H54 (cell line): Measurements from ENCODE around the gene NTRK2.
A peak's percentile ranks its signal among the peaks of the same experiment; 100 is the strongest.

Source experiments
- DNase-seq: peaks from one replicate; pipeline ENCODE4 v3.0.0; 2011; ENCODE audit warnings: low spot score, mixed read lengths; ENCODE audit not compliant: insufficient read length
- FAIRE-seq: peaks from 3 replicates; lab custom pipeline; 2011; peaks lifted over from hg19 to GRCh38; lab: Jason Lieb, UNC
- POLR2A ChIP-seq: IDR thresholded peaks from 2 replicates; pipeline ENCODE4 v1.6.1; 2011; ENCODE audit warnings: low read depth, mild to moderate bottlenecking, low read length

Gene NTRK2

DNA sequence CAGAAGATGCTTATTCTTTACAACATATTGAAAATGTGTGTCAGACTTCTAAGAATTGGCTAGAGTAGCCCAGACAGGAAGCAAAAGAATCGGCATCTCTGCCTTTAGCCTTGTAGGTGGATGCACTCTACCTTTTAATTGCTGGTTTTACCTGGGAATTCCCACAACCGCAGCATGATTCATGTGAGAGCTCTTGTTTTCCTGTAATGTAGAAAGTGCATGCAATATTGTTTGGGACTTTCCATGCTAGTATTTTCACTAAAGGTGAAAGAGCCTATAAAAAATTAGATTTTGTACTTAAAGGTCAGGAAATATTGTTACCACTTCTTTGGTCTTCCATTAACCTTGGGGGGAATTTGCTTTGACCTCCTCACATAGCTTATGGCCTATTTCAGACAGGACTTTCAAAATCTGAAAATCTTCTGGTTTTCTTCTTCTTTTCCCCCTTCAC lies 89.8 kb downstream of the NTRK2 start:
- DNase-seq (no peak), FAIRE-seq (no peak)
- no peak for TF ChIP-seq POLR2A

DNA sequence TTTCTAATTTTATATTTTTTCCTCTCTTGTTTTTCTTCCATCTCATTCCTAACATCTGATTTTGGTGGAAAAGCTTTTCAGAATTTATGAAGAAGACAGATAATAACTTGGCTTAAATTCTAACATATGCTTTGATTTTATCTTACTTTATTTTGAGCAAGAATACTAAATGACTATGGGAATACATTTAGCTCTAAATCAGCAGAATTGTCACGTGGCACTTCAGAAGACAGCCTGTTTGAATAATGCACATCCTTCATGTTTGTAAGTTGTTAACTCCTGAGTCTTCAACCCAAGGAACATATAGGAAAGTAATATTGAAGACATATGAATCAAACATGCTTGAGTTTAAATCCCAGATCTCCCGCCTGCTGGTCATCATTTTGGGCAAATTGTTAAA lies 90.3 kb downstream of the NTRK2 start:
- FAIRE-seq (no peak), DNase-seq (no peak)
- no peak for TF ChIP-seq POLR2A

DNA sequence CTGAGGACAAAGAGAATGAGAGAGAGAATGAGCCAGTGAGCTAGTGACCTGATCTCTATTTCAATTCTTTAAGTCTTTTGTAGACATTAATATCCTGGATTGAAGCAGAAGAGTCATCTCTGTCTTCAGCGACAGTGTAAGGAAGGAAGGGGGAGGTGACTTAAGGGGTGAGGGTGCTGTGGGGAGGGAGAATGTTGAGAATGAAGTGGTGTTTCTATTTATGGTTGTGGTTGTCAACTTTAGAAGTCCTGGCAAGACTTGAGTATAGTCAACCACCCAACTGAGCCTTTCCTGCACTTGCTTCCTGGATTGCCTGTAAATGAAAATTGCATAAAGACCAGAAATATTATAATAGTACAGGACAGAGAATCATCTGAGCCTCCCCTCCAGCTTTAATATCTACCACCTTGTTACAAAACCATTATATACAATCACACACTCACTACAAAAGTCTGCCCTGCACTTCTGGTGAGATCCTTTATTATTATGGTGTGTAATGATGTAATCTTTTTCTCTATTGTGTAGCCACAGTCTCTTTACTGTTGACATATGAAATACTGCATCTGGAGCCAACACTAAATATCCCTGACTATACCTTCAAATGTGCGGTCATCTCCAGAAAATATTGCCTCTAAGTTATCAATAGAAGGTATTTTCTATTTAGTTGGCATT lies 91.7 kb downstream of the NTRK2 start:
- TF ChIP-seq POLR2A: no peak
- DNase-seq (no peak), FAIRE-seq (no peak)

DNA sequence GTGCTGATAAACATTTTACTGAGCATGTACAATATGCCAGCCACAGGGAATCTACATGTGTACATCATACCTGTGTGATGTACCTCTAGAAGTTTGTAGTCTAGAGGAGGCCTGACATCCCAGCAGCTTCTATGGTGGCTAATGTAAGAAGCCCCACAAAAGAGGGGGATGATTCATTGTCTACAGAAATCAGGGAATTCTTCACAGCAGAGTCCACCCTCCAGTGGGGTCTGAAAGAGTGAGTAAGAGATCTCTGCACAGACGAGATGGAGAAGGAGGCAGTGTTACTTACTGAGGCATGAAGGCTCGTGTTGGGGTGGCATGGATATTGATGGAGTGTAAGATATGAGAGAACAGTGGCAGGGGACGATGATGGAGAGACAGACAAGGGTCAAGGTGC lies 103.0 kb downstream of the NTRK2 start:
- FAIRE-seq (no peak), DNase-seq (no peak)
- no peak for TF ChIP-seq POLR2A

DNA sequence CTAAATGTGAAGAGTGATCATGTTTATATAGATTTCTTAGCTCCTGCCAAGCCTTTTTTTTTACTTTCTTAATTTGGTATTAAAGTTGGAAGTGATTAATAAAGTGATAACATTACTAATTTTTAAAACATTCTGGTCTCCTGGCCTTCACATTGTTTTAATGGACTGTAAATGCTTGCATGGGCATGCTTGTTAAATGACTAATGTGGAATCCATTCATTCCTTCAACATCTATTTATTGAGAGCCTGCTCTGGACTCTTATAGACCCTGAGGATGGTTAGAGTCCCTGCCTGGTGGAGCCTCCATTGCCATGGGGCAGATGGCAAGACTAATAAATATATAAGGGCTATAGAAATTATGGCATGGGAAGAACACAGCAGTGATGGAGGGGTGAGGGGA lies 103.5 kb downstream of the NTRK2 start:
- no peak for TF ChIP-seq POLR2A
- DNase-seq: no peak
- FAIRE-seq: no peak

DNA sequence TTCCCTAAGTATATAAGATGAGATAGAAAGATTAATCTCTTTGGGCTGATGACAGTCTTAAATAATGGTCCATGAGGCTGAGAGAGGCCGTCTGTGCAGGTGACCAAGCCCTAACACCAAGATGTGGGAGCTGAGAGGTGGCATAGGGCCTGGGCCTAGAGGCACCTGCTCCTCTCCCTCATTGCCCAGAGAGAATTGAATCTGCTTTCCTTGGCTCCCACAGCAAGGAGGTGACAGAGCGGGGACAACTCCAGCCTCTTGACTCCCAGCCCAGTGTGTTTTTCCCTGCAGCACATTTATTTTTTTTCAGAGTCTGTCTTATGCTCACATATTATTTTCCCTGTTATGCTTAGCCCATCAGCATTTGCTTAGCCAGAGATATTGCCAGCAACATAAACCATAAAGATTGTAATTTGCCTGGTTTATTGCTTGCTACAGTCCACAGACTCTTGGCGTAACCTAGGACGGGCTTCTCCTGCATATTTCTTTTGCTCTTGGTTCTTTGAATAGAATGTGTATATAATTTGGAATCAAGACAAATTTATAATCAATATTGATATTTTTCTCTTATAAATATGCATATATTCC lies 105.6 kb downstream of the NTRK2 start:
- DNase-seq (no peak), FAIRE-seq (no peak)
- TF ChIP-seq POLR2A: no peak

DNA sequence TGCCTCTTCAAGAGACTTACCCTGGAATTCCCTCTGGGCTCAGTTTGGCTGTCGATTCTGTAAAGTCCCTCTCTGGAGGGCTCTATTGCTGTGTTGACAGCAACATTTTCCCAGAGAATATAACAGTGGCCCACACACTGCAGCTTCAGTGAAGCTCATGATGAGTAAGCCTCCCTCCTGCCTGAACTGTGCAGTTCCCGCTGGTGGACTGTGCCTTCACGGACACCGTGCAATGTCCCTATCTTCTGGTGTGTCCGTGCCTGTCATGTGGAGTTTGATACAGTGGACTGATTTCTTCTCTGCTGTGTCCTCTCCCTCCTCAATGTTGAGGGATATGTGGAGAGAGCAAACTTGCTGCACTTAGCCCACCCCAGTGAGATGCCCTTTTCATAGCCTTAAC lies 109.0 kb downstream of the NTRK2 start:
- FAIRE-seq (no peak), DNase-seq (no peak)
- TF ChIP-seq POLR2A: no peak

DNA sequence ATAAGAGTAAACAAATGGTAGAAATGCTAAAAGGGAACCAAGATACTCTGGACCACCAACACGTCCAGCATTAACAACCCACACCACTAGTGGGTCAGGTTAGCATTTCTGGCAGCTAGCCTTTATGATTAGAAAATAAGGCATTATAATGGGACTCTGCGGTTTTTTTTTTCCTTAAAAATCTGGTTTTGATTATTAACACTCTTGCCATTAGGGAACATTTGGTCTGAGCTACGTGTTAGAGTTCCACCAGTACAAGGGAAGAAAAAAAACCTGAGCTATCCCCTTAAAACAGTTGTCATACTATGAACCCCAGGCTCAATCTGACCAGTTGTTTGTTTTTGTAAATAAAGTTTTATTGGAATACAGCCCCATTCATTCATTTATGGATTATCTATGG lies 110.4 kb downstream of the NTRK2 start:
- TF ChIP-seq POLR2A: no peak
- DNase-seq: no peak
- no peak for FAIRE-seq

DNA sequence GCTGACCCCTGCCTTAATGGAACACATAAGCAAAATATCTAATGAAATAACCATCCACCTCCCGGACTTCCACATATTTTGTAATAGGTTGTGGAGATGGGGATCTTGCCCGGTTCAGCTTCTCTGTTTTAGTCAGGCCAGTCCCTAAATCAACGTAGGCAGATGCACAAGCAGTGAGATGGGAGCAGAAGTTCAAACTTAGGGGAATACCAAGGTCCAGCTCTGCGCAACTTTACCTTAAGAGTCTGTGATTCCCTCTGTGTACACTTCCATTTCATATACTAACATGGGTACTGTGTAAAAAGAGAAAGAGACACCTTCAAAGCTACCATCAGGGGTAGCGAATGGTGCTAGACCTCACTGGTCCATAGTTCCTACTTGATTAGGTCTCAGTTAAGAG lies 110.9 kb downstream of the NTRK2 start:
- DNase-seq: no peak
- TF ChIP-seq POLR2A: no peak
- no peak for FAIRE-seq

DNA sequence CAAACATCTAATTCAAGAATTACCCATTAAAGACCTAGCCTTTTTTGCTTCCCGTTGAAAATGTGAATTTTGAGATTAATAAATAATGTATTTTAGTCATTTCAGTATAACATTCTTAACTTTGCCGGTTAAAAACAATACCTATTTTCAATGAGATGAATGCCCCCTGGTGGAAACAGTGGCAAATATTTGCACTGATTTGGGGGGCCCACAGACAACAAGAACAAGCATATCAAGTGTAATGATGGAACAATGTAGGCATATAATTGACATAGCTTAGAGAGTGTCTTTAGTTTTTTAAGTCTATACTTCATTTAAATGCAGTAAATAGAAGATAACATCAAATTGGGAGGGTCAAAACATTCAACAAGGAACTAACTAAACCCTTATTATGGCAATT lies 111.9 kb downstream of the NTRK2 start:
- no peak for TF ChIP-seq POLR2A
- DNase-seq: no peak
- peak; percentile 66 for FAIRE-seq

DNA sequence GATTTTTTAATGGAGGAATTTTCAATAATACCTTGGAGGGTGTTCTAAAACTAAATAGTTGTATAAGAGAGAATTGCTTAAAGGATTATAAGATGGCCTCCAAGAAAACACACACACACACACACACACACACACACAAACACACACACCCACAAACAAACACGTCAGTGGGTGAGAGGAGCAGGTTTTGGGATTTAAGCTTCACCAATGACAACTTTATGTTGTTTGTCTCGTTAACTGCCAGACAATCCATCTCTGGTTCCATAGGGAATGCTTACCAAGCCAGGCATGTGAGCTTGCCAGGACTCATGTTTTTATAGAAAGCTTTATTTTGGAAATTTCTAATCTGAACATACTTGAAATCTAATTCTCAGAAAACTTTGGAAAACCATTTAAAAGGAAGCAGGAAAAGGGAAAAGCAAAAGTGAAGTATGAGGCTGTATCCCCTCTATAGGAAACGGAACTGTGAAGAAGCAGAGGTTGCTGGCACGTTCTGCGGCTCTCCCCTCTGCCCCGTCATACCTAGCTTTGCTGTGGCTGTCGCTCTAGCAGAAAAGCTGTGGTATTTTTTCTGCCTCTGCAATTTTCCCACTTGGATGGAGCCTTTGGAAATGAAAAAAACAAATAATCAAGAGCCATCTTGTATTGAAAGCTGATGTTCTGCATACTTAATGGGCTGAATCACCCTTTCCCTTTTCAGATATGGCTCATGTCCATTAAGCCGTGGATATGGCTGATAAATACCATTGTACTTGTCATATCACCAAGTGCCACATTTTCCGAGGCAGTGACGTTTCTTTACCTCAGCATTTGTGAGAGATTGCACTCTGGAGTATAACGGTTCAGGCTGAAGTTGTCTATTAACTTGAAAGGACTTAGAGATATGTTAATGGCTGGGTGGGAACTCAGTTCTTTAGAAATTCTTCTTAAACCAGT lies 112.7 kb downstream of the NTRK2 start:
- TF ChIP-seq POLR2A: no peak
- FAIRE-seq (peak; percentile 57), DNase-seq (no peak)

DNA sequence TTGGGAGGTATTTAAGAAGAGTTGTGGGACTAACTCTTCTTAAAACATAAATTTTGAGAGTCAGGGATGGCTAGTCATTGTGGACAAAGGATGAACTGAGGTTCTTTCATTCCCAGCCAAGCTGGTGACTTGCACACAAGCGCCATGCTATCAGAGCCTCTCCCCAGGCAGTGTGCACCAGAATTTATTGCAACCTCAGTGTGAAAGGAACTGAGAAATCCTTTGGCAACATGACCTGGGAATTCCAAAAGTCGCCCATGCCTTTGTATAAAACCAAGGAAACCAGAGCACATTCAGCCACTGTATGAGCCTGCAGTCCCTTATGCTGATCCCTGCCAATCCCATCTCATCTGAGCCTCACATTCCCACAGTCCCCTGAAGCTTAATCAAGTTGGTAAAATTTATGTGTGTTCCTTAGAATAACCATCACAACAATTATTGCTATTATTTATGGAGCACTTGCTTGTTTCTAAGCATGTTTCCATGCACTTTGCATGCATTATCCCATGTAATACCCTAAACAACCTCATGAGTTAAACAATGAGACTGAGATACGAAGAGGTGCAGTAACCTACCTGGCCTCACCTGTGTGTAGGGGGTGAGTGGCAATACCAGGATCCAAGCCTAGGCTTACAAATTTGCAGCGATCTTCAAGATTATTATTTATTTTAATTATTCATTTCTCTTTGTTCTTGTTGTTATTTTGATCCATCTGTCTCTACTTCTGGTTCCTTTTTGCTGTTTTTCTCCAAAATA lies 116.4 kb downstream of the NTRK2 start:
- no peak for TF ChIP-seq POLR2A
- no peak for DNase-seq

DNA sequence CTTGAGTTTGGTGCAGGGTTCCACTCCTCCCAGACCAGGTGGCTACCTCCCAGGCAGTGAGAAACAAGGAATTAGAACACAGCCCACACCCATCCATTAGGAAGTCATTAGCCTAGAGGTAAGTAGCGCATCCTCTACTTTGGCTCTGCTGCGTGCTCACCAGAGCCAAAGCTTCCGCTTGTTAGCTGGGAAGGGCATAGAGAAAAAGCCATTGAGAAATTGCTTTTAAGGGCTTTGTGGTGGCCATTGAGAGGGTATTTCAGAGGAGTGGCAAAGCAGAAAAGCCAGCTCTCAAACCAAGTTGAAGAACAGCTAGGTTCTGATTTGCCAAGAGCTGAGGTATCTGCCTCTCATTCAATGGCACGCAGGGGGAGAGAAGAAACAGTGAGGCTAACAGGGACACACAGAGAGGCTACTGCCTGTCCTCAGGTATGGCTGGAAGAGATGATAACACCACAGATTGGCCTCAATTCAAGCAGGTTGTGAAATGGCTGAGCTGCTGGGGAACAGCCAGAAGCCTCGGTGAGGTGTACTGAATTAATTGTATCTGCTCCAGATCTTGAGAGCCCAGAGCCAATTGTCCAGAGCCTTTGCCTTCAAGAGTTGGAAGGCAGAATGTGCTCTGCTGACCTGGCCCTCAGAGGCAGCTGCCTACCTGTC lies 119.4 kb downstream of the NTRK2 start:
- no peak for TF ChIP-seq POLR2A
- DNase-seq: no peak
- FAIRE-seq: no peak

More for the DNA sequence above, 116.4 kb downstream of the NTRK2 start:
- FAIRE-seq: no peak
